H54 (cell line): ENCODE data around the gene S100A5.
A peak's percentile ranks its signal among the peaks of the same experiment; 100 is the strongest.

ENCODE experiments used
- DNase-seq: peaks from one replicate; pipeline ENCODE4 v3.0.0; 2011; ENCODE audit warnings: low spot score, mixed read lengths; ENCODE audit not compliant: insufficient read length
- FAIRE-seq: peaks from 3 replicates; lab custom pipeline; 2011; peaks lifted over from hg19 to GRCh38; lab: Jason Lieb, UNC
- POLR2A ChIP-seq: IDR thresholded peaks from 2 replicates; pipeline ENCODE4 v1.6.1; 2011; ENCODE audit warnings: low read depth, mild to moderate bottlenecking, low read length

S100A5 gene

GRCh38 chr1:153561466-153561985, 20.8 kb upstream of the S100A5 start:
- TF ChIP-seq POLR2A: no peak
- FAIRE-seq (no peak), DNase-seq (no peak)

GRCh38 chr1:153560771-153561465, 20.2 kb upstream of the S100A5 start:
- FAIRE-seq (no peak), DNase-seq (no peak)
- no peak for TF ChIP-seq POLR2A

GRCh38 chr1:153560241-153560640, 19.5 kb upstream of the S100A5 start:
- DNase-seq: no peak
- no peak for TF ChIP-seq POLR2A
- no peak for FAIRE-seq

- no peak for TF ChIP-seq POLR2A
- FAIRE-seq (no peak), DNase-seq (no peak)
These were observed 17.1 kb upstream of the S100A5 start for GRCh38 chr1:153557877-153558276.

GRCh38 chr1:153556348-153556747, 15.6 kb upstream of the S100A5 start:
- FAIRE-seq: no peak
- no peak for DNase-seq
- no peak for TF ChIP-seq POLR2A

GRCh38 chr1:153553830-153554541, 13.3 kb upstream of the S100A5 start:
- no peak for FAIRE-seq
- TF ChIP-seq POLR2A: no peak
- no peak for DNase-seq

GRCh38 chr1:153553096-153553495, 12.4 kb upstream of the S100A5 start:
- FAIRE-seq (no peak), DNase-seq (no peak)
- TF ChIP-seq POLR2A: no peak

GRCh38 chr1:153552335-153552734, 11.6 kb upstream of the S100A5 start:
- no peak for FAIRE-seq
- no peak for TF ChIP-seq POLR2A
- DNase-seq: no peak

GRCh38 chr1:153550827-153551500, 10.2 kb upstream of the S100A5 start:
- no peak for TF ChIP-seq POLR2A
- no peak for FAIRE-seq
- no peak for DNase-seq

GRCh38 chr1:153550398-153550758, 9.6 kb upstream of the S100A5 start:
- no peak for FAIRE-seq
- no peak for DNase-seq
- no peak for TF ChIP-seq POLR2A

- TF ChIP-seq POLR2A: no peak
- no peak for DNase-seq
- FAIRE-seq: no peak
These were observed 9.1 kb upstream of the S100A5 start for GRCh38 chr1:153549741-153550397.

GRCh38 chr1:153548722-153549688, 8.3 kb upstream of the S100A5 start, which contains the start of gene S100A3:
Gene S100A3 (minus strand): TSS chr1:153549258. CDS start chr1:153548485, 773 bp downstream.
- FAIRE-seq: no peak
- TF ChIP-seq POLR2A: 0 out of 2 replicates have a peak, but pooled peaks have one; percentile 2
- no peak for DNase-seq
